T-helper 2 cell treated with Interferon-gamma antibody and Interleukin-4, amounts not matched to agents 5 μg/mL and 100 μg/mL, for 36 hours (primary cell): ENCODE results near the gene ACSM6.
"Not testable (repeated sequence)": the region's sequence is repeated elsewhere in the genome, so short reads cannot be mapped to it uniquely, and the experiment has no call there.

ENCODE experiments used
- DNase-seq: peaks from one replicate; pipeline ENCODE4 v3.0.0; 2021; ENCODE audit warnings: low spot score
- H3K27ac Mint-ChIP-seq: one replicate; pipeline ENCODE4 v1.8.0; 2021; ENCODE audit warnings: mild to moderate bottlenecking, mixed read lengths
- H3K27me3 Mint-ChIP-seq: one replicate; pipeline ENCODE4 v1.8.0; 2021; ENCODE audit warnings: low read depth, mixed read lengths
- H3K36me3 Mint-ChIP-seq: one replicate; pipeline ENCODE4 v1.8.0; 2021; ENCODE audit warnings: low read depth, mixed read lengths
- H3K4me1 Mint-ChIP-seq: one replicate; pipeline ENCODE4 v1.8.0; 2021; ENCODE audit warnings: low read depth, mixed read lengths
- H3K4me3 Mint-ChIP-seq: one replicate; pipeline ENCODE4 v1.8.0; 2022; ENCODE audit warnings: mild to moderate bottlenecking, moderate library complexity, mixed read lengths
- H3K9me3 Mint-ChIP-seq: one replicate; pipeline ENCODE4 v1.8.0; 2021; ENCODE audit warnings: mixed read lengths

ACSM6 gene

GRCh38 chr10:95196046-95196445, 2.0 kb downstream of the ACSM6 start:
- no peaks in the 10 kb centered on the region for H3K36me3 Mint-ChIP-seq
- H3K4me1 Mint-ChIP-seq: no peaks in the 10 kb centered on the region
- no peak overlapping the region for H3K4me3 Mint-ChIP-seq
- DNase-seq: no peak
- H3K9me3 Mint-ChIP-seq: no peaks in the 10 kb centered on the region
- peaks cover 2% of the 10 kb centered on the region for H3K27me3 Mint-ChIP-seq
- H3K27ac Mint-ChIP-seq: no peak overlapping the region

- Mint-ChIP-seq H3K36me3 (no peaks in the 10 kb centered on the region), H3K27ac (no peak overlapping the region), H3K27me3 (no peaks in the 10 kb centered on the region), H3K9me3 (no peaks in the 10 kb centered on the region), H3K4me3 (no peak overlapping the region), H3K4me1 (no peaks in the 10 kb centered on the region)
- DNase-seq: no peak
These were observed 7.7 kb downstream of the ACSM6 start for GRCh38 chr10:95201736-95202135.

- not testable (repeated sequence) for H3K36me3 Mint-ChIP-seq, H3K27ac Mint-ChIP-seq, H3K27me3 Mint-ChIP-seq, DNase-seq, H3K9me3 Mint-ChIP-seq, H3K4me3 Mint-ChIP-seq, H3K4me1 Mint-ChIP-seq
These were observed 8.8 kb downstream of the ACSM6 start for GRCh38 chr10:95202865-95203264.

GRCh38 chr10:95208702-95209391, 14.8 kb downstream of the ACSM6 start:
- Mint-ChIP-seq H3K4me1 (no peaks in the 10 kb centered on the region), H3K27ac (no peak overlapping the region), H3K9me3 (no peaks in the 10 kb centered on the region), H3K4me3 (no peak overlapping the region), H3K27me3 (no peaks in the 10 kb centered on the region), H3K36me3 (no peaks in the 10 kb centered on the region)
- DNase-seq: no peak

GRCh38 chr10:95209509-95210127, 15.6 kb downstream of the ACSM6 start:
- Mint-ChIP-seq H3K36me3 (no peaks in the 10 kb centered on the region), H3K4me3 (no peak overlapping the region), H3K4me1 (no peaks in the 10 kb centered on the region), H3K27me3 (no peaks in the 10 kb centered on the region), H3K9me3 (no peaks in the 10 kb centered on the region), H3K27ac (no peak overlapping the region)
- no peak for DNase-seq

GRCh38 chr10:95211606-95212279, 17.7 kb downstream of the ACSM6 start:
- no peak for DNase-seq
- Mint-ChIP-seq H3K9me3 (peaks cover 7% of the 10 kb centered on the region), H3K27ac (no peak overlapping the region), H3K4me1 (peaks cover 4% of the 10 kb centered on the region), H3K27me3 (no peaks in the 10 kb centered on the region), H3K4me3 (no peak overlapping the region), H3K36me3 (peaks cover 7% of the 10 kb centered on the region)

GRCh38 chr10:95214369-95214768, 20.3 kb downstream of the ACSM6 start:
- no peak overlapping the region for H3K27ac Mint-ChIP-seq
- DNase-seq: no peak
- peaks cover 8% of the 10 kb centered on the region for H3K36me3 Mint-ChIP-seq
- peaks cover 4% of the 10 kb centered on the region for H3K4me1 Mint-ChIP-seq
- H3K27me3 Mint-ChIP-seq: no peaks in the 10 kb centered on the region
- H3K4me3 Mint-ChIP-seq: no peak overlapping the region
- peaks cover 8% of the 10 kb centered on the region for H3K9me3 Mint-ChIP-seq

GRCh38 chr10:95214793-95215192, 20.8 kb downstream of the ACSM6 start:
- peaks cover 8% of the 10 kb centered on the region for H3K36me3 Mint-ChIP-seq
- H3K4me1 Mint-ChIP-seq: peaks cover 4% of the 10 kb centered on the region
- no peaks in the 10 kb centered on the region for H3K27me3 Mint-ChIP-seq
- no peak overlapping the region for H3K27ac Mint-ChIP-seq
- no peak for DNase-seq
- H3K4me3 Mint-ChIP-seq: no peak overlapping the region
- H3K9me3 Mint-ChIP-seq: peaks cover 8% of the 10 kb centered on the region

GRCh38 chr10:95217476-95217875, 23.4 kb downstream of the ACSM6 start:
- Mint-ChIP-seq H3K9me3 (peaks cover 8% of the 10 kb centered on the region), H3K27ac (no peak overlapping the region), H3K27me3 (no peaks in the 10 kb centered on the region), H3K4me3 (no peak overlapping the region), H3K36me3 (peaks cover 8% of the 10 kb centered on the region), H3K4me1 (peaks cover 4% of the 10 kb centered on the region)
- no peak for DNase-seq

- Mint-ChIP-seq H3K27ac (no peak overlapping the region), H3K27me3 (no peaks in the 10 kb centered on the region), H3K36me3 (peaks cover 8% of the 10 kb centered on the region), H3K9me3 (peaks cover 8% of the 10 kb centered on the region), H3K4me1 (no peaks in the 10 kb centered on the region), H3K4me3 (no peak overlapping the region)
- DNase-seq: no peak
These were observed 26.5 kb downstream of the ACSM6 start for GRCh38 chr10:95220539-95220938.

- no peaks in the 10 kb centered on the region for H3K27me3 Mint-ChIP-seq
- DNase-seq: no peak
- peaks cover 7% of the 10 kb centered on the region for H3K36me3 Mint-ChIP-seq
- no peaks in the 10 kb centered on the region for H3K4me1 Mint-ChIP-seq
- H3K4me3 Mint-ChIP-seq: no peak overlapping the region
- H3K27ac Mint-ChIP-seq: no peak overlapping the region
- peaks cover 7% of the 10 kb centered on the region for H3K9me3 Mint-ChIP-seq
These were observed 27.1 kb downstream of the ACSM6 start for GRCh38 chr10:95221124-95221523.

- no peak for DNase-seq
- Mint-ChIP-seq H3K4me3 (no peak overlapping the region), H3K27ac (no peak overlapping the region), H3K4me1 (no peaks in the 10 kb centered on the region), H3K9me3 (no peaks in the 10 kb centered on the region), H3K36me3 (no peaks in the 10 kb centered on the region), H3K27me3 (peaks cover 2% of the 10 kb centered on the region)
These were observed 31.1 kb downstream of the ACSM6 start for GRCh38 chr10:95225136-95225535.

GRCh38 chr10:95228934-95229723, 35.1 kb downstream of the ACSM6 start:
- H3K27me3 Mint-ChIP-seq, H3K27ac Mint-ChIP-seq, H3K9me3 Mint-ChIP-seq, H3K4me3 Mint-ChIP-seq, DNase-seq: not testable (repeated sequence)
- Mint-ChIP-seq H3K4me1 (peaks cover 14% of the 10 kb centered on the region), H3K36me3 (peaks cover 19% of the 10 kb centered on the region)
